Activated effector memory CD4-positive, alpha-beta T cell treated with anti-CD3 and anti-CD28 coated beads, Interleukin-2, amount 50 U/mL, for 16 hours (primary cell): ENCODE data around the gene AFTPH.

ENCODE experiments used
- DNase-seq: peaks from one replicate; pipeline ENCODE4 v3.0.0-alpha.2; 2020

Gene AFTPH, protein sequence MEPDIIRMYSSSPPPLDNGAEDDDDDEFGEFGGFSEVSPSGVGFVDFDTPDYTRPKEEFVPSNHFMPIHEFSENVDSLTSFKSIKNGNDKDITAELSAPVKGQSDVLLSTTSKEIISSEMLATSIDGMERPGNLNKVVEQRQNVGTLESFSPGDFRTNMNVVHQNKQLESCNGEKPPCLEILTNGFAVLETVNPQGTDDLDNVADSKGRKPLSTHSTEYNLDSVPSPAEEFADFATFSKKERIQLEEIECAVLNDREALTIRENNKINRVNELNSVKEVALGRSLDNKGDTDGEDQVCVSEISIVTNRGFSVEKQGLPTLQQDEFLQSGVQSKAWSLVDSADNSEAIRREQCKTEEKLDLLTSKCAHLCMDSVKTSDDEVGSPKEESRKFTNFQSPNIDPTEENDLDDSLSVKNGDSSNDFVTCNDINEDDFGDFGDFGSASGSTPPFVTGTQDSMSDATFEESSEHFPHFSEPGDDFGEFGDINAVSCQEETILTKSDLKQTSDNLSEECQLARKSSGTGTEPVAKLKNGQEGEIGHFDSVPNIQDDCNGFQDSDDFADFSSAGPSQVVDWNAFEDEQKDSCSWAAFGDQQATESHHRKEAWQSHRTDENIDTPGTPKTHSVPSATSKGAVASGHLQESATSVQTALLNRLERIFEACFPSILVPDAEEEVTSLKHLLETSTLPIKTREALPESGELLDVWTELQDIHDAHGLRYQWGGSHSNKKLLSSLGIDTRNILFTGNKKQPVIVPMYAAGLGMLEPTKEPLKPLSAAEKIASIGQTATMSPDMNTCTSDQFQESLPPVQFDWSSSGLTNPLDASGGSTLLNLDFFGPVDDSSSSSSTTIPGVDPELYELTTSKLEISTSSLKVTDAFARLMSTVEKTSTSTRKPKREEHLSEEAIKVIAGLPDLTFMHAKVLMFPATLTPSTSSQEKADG

DNA sequence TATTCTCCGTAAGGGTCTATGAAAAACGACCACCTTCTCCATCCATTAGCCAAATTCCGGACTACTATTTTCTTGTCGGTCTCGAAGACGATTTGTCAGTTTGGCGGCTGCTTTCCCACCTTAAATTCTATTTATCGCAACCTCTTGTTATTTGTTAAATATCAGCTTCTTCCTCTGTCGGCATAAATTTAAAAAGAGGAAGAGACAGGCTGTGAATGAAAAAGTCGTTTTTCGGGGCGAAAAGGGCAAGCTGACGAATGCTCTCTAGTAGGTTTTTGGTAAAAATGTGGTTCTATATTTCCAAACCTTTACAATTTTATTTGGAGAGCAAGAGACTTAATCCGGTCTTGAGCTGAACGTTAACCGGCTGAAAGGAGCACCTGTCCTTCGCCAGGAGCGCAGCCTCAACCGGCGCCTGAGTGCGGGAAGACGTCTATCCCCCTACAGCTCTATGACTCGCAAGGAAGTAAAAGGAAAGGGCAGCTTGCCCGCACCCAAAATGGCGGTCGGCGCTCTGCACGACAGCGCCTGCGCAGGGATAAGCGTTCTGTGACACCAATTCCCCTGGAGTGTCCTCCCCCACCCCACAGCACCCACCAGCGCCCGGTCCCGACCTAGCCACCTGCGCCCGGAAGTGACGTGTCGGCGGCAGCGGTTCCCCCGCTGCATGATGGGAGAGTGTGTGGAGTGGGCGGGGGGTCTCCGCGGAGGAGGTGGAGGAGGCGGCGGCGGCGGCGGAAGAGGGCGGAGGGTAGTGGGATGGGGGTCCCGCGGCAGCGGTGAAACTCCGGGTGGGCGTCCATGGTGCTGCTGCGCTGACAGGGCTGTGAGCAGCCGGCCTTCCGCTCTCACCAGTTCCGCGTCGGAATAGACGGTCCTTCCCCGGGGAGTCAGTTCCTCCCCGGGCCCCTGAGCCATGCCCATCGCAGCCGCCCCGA lies at the start of gene AFTPH:
AFTPH (plus strand) TSS at position 663 of the 938 bp plus-strand sequence. CDS start 27,147 bp downstream, outside the sequence.
- DNase-seq: peak; percentile 100

DNA sequence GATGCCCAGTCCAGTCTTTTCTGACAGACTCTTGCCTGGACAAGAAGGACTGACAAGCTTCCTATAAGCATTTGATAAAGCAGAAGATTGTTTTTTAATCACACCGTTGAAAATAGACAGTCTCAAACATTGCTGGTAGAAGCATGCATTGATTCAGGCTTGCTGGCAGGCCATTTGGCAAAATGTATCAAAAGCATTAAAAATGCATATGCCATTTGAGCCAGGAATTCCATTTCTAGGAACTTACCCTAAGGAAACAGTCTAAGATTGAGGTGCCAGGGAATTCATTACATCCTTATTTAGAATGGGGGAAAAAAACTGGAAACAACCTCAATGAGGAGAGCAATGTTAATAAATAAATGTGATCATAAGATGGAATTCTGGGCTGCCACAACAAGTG lies 49.5 kb upstream of the AFTPH start:
- DNase-seq: no peak

DNA sequence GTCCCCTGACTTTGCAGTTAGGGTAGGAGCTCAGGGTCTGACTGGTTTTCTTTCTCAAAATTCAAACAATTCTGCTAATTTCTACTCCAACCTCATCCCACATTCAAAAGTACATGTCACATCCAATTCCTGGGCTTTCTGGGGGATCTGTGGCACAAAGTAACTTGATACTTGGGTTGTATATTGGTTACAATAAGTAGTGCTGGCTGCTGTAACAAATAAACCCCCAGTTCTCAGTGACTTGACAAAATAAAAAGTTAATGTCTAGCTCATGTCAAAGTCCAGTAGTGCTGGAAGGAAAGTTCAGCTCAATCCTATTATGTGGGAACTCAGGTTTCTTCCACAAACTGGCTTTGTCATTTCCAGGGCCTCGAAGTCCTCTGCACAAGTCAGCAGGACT lies 47.1 kb upstream of the AFTPH start:
- no peak for DNase-seq

DNA sequence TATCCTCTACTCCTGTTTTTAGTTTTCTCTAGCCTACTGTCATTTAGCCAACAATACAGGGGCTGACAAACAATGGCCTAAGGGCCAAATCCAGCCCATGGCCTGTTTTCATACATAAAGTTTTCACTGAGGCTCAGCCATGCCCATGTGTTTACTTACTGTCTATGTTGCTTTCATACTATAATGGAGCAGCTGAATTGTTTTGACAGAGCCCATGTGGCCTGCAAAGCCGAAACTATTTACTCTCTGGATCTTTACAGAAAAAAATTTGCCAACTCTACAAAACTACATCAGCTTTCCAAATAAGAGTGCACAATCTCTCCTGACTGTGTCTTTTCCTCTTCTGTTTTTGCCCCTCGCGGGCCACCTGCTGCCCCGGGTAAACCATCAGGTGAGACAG lies 46.1 kb upstream of the AFTPH start:
- DNase-seq: no peak

DNA sequence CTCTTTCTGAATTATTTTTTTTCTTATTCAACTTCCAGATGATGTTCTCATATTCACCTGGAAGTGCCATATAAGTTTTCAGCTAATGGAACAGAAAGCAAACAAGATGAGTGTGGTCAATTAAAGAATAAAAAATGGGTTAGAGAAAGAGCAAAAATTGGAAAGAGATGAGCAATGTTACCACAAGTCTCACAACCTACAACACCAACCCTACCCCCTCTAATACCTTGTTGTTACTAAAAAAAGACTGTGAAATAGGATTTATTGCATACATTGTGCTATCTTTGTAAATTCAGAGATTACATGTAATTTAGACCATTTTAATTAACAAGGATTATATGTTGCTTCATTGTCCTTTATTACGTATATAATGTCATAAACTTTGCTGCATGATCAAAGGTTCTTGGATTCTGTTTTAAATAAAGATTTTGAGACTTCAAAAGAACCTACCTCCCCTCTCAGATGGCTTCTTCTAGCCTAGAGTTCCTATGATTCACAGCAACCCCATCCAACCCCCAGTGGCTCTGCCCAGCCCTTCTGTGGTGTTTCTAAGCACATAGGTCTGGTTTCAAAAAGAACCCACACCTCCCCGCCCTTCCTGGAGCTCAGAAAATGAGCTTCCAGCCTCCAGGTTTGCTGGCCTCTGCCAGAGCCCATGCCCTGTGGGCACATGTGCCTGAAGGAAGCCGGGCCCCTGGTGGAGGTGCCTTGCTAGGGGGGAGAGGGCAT lies 45.5 kb upstream of the AFTPH start:
- no peak for DNase-seq

DNA sequence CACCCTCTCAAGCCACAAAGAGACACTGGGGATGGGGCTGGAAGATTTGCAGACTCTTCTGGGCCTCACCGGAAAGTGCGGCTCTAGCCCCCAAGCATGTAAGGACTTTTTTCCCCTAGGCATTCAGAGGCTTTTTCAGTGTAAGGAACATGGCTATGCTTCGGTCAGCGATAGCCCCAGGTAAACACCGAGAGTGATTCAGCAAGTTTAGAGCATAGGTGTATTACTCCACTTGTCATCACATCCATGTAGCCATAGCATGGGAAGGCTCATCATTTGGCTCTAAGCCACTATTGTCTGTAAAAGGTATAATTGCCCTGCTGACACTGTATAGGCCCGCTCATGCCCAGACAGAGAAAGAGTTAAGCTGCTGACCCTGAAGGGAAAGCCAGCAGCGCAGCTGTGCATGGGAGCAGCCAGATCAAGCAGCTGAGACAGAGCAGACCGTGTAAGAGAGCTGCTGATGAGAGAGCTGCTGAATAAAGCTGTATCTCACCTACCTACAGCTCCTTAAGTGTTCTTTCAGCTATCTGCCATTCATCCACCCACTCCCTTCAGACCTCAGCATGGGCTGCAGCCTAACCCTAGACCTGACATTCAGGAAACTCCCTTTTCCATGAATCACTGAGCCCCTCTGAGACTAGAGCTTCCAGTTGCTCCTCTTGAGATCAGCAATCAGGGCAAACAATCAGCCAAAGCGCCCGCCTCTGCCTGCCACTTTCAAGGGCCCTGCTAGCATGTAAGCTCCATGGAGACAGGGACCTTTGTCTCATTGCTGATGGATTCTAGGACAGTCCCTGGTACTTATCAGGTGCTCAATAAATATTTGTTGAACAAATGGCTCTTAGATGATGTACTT lies 44.6 kb upstream of the AFTPH start:
- DNase-seq: no peak

DNA sequence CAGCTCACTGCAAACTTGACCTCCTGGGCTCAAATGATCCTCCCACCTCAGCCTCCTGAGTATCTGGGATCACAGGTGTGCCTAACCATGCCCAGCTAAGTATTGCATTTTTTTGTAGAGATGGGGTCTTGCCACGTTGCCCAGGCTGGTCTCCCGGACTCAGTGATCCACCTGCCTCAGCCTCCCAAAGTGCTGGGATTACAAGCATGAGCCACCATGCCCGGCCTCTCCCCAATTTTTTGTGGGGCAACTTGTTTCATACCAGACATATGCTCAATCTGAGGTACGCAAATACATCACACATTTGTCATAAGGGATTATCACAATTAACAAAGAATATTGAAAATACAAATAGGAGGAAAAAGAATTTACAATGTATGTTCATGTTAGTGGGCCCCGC lies 42.5 kb upstream of the AFTPH start:
- no peak for DNase-seq

DNA sequence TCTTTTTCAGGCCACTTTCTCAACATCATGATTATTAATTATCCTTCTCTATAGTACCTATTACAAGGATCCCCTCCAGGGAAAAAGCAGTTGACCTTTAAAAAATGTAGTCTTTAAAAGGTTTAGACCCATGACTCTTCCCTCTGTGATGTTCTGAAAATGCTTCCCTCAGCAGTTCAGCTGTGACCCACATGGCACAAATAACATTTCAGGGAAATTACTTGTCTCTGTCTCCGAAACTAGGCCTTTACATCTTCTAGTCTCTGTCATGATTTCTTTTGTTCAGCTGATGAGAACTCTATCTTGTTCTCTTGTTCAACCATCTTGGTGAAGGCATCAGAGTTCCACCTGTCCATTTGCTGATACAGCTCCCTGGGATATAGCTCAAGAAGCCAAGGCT lies 41.9 kb upstream of the AFTPH start:
- DNase-seq: no peak

DNA sequence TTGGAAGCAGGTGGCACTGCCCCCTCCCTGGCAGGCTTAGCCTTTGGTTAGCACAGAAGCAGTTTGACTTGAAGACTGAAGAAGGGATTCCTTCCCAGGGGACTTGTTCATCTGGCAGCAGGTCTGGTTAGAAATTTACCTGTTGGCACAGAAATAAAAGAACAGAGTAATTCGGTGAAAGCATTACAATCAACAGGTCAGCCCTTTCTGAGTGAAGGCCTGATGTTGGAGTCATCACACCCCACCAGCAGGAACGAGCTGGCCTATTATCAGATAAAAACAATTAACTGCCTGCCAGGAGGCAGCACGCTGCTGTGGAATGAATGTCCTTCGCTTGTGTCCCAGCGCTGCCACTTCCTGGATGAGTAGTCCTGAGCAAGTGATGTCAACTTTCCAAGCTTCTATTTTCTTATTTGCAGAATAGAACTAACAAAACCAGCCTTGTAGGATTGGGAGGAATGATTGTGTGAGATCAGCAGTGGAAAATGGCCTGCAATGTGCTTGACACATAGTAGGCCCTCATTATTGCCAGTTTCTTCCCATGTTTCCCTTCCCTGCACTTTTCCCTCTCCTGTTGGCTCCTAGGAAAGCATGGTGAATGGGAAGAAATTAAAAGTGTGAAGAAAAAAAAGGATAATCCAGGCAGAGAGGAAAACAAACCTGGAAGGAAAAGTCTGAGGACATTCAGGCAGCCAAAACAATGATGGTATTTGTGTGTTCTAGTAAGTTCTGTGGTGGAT lies 41.2 kb upstream of the AFTPH start:
- no peak for DNase-seq

DNA sequence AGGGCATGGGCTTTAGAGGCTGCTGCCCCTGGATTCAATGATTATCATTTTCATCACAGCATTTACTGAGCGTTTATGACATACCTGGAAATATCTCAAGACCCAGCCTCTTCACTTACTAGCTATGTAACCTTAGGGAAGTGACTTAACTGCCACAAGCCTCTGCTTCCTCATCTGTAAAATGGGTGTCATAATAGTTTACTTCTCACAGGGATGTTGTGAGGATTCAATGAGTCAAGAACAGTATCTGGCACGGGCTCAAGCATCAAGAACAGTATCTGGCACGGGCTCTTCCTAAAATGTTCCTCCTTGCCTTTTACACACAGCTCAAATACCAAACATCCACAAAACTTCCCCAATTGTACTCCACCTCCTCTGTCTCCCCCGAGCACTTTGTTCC lies 38.8 kb upstream of the AFTPH start:
- DNase-seq: no peak

DNA sequence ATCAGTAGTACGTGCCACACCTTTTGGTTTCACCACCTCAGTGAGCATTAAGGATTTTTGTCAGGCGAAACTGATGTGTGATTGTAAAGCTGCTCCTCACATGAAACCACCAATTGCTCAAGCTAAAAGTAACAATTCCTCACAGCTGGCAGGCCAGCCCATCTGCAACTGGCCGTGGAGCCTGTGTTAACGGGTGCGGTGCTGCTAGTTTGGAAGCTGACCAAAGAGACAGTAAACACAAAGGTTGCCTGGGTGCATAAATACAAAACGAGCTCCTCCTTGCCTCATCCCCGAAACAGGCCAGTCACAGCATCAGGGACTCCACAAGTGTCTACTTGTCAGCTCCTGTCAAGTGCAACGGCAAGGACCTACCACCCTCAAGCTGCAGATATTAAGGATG lies 38.2 kb upstream of the AFTPH start:
- no peak for DNase-seq

DNA sequence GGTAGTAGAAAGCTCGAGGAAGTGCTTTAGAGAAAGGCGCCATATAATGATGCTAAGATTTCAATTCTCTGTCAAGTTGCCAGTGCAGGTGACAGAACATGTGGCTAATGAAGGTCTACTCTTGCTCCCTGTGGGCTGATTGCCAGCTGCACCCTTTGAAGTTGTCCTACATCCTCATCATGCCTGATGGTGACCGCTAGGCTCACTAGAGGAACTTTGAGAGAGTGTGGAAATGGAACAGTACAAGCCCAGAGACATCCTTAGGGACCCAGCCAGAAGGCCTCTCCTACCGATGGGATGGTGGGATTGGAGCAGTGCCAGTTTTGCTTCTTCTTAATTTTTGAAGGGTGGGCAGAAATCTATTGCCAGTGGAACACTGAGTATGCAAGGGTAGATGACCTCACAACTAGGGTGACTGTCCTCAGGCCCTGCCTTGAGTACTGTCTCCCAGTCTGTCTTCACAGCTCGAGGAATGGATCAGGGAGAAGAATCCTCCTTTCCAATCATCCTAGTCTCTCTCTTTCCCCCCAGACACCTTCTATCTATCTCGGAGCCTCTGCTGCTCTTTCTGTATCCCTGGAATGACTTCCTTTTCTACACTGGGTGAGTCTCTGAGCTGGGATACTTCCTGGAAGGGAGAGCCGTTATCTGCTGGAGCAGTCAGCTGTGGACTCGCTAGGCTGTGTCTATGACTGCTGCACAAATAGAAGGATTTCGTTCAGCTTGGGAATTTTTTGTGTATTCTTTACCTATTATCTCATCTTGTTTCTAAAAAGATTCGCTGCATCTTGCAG lies 36.7 kb upstream of the AFTPH start:
- no peak for DNase-seq

DNA sequence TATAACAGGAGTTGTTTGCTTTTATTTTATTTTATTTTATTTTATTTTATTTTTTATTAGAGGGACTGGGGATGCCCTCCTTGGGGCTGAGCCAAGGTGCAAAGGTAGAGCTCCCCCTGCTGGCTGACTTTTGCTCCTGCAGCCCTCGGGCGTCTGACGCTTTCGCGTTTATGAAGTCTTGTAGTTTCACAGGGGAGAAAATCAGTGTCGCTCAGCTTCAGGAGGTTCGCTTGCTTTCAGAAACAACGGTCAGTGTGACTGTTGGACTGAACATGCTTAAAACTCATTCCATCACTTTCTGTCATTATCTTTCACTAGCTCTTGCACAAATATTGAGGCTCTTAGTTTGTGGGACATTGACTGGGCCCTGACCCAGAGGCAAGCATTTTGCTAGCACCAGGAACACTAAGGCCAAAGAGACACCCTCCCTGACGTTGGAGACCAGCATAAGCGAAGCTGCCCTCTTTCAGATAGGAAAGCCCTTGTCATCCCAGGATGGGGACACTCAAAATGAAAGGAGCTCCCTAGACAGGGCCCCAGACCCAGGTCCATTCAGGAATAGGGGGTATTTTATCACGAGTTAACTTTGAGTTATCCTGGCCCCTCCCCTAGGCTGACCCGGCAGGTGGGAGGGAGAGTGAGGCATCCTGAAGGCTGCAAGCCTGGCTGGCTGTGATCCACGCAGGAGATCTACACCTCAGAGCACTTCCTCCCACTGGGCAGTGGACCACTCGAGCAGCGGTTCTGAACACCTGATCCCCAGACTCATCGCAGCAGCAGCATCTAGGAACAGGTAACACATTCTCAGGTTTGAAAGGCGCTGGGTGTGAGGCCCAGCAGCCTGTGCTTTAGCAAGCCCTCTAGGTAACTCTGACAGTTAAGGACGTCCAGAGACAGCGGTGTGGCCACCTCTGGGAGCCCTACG lies 35.8 kb upstream of the AFTPH start:
- peak; percentile 92 for DNase-seq

DNA sequence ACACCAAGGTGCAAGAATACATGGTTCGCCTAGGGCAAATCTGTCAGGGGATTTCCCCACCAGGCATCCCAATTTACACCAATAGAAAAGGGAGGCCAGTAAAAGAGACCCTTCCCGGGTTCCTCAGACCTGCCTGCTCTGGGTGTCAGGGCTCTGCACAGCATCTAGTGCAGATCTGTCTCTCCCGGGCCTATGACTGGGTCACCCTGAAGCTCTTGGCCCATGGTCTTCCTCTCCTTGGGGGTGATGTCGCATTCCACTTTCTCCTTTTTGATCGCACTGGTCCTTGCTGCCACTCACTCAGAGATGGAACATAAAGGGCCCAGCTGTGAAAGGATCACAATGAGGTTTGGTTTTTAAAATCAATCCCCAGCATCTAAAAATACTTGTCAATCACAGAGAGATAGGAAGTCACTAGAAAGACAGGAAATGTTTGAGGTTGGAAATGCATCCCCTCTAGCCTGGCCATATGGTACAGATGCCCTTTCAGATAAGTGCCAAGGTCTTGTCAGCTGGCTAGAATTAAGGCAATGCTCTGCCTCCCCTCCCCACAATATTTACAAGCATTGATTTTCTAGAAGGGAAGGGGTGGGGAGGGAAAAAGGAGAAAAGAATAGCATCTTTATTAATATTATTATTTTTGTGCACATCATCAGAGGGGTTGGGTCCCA lies 34.9 kb upstream of the AFTPH start:
- no peak for DNase-seq

DNA sequence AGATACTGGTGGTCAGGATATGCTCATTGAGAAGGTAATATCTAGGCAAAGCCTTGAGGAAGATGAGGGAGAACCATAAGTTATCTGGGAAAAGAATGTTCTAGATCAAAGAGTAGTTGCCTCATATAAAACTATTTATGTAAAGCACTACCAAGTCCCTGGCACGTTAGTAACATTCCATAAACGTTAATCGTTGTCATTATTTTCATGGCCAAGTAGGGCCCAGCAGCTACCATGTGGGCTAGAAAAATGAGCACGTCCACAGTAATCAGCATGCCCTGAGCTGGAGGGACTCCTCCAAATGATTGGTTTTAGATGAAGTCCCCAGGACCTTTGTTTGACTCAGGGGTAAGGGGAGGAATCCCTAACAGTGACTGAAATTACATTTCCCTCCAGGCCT lies 32.7 kb upstream of the AFTPH start:
- DNase-seq: no peak

DNA sequence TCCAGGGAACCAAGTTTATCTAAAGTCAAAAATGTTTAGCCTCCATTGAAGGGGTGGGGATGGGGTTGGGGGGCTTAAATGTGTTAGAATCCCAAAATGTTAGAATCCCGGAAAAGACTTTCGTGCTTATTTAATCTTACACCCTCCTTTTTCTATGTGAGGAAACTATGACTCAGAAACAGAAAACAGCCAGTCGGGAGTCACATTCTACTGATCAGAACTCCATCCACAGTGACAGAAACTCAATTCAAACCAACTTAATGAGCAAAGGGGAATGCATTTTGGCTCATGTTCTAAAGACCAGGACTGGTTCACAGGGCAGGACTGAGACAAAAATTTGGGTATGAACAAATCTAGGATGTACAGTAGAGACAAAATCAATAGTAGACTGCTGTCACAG lies 31.9 kb upstream of the AFTPH start:
- DNase-seq: no peak

DNA sequence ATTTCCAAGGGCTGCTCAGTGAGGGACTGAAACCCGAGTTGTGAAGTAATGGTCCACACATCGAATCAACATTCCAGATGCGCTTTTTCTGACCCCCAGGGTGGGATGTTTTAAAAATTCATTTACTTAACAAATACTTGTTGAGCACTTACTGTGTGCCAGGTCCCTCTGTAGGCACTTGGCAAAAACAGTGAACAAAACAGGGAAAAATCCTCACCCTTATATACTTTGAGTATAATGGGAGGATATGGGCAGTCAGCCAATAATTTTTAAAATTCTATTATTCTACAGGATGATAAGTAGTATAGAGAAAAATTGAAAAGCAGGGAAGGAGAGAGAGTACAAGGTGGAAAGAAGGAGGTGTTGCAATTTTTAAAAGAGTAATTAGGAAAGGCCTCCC lies 31.3 kb upstream of the AFTPH start:
- DNase-seq: no peak

DNA sequence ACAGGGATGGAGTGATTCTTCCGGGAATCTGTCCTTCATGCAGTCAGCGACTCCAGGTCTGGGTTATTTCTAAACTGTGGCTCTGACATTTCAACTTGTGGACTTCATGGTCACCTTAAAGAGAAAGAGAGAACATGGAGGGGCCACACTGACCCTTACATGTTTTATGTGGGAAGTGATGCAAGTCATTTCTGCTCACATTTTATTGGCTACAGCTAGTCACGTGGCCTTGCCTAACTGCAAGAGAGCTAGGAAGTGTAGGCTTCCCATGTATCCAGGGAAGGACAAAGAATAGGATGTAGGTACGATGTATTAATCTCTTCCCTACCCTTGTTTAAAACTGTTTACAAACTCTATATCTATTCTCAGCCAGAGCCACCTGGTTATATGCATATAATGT lies 30.3 kb upstream of the AFTPH start:
- no peak for DNase-seq
